SU-DHL-6 (cell line): Measurements from ENCODE around the gene NCAPH2.
A peak's percentile ranks its signal among the peaks of the same experiment; 100 is the strongest.

ENCODE experiments used
- H2AFZ ChIP-seq: fragments of 200-600 bp; sonication (generic); 2 replicates; pipeline ENCODE4 v1.6.1; 2014; ENCODE audit warnings: low read depth, mild to moderate bottlenecking, moderate library complexity, mixed read lengths, antibody characterized with exemption, low read length; ENCODE audit not compliant: severe bottlenecking
- H3F3A ChIP-seq: fragments of 200-600 bp; shearing (Covaris generic); 2 replicates; pipeline ENCODE4 v1.6.0; 2016; ENCODE audit warnings: antibody characterized with exemption, mild to moderate bottlenecking; ENCODE audit not compliant: insufficient read depth
- H3K27ac ChIP-seq: fragments of 200-600 bp; sonication (generic); 2 replicates; pipeline ENCODE4 v1.5.1; 2016; ENCODE audit warnings: low read depth, mild to moderate bottlenecking, low read length, moderate library complexity, mixed read lengths
- H3K27me3 ChIP-seq: fragments of 200-600 bp; sonication (generic), shearing (Covaris generic); 2 replicates; pipeline ENCODE4 v1.6.0; 2014; ENCODE audit warnings: mild to moderate bottlenecking, low read length
- H3K36me3 ChIP-seq: fragments of 200-600 bp; sonication (generic); 2 replicates; pipeline ENCODE4 v1.6.1; 2014; ENCODE audit warnings: mild to moderate bottlenecking, low read length, mixed read lengths
- H3K4me2 ChIP-seq: fragments of 300-600, 200-600 bp; shearing (Covaris generic), sonication (generic); 2 replicates; pipeline ENCODE4 v1.6.0; 2014; ENCODE audit warnings: low read length, low read depth, mild to moderate bottlenecking; ENCODE audit not compliant: poor library complexity, severe bottlenecking
- H3K4me3 ChIP-seq: fragments of 200-600 bp; sonication (generic); 2 replicates; pipeline ENCODE4 v1.5.1; 2014; ENCODE audit warnings: antibody characterized with exemption, low read length, mild to moderate bottlenecking, mixed read lengths; ENCODE audit not compliant: insufficient read depth, poor library complexity, severe bottlenecking
- H3K79me2 ChIP-seq: fragments of 200-600 bp; sonication (generic); 2 replicates; pipeline ENCODE4 v1.6.1; 2014; ENCODE audit warnings: mild to moderate bottlenecking, low read length, moderate library complexity; ENCODE audit not compliant: insufficient read depth
- H3K9ac ChIP-seq: fragments of 200-600 bp; sonication (generic); 2 replicates; pipeline ENCODE4 v1.7.0; 2014; ENCODE audit warnings: mild to moderate bottlenecking, low read length
- H3K9me2 ChIP-seq: fragments of 200-600 bp; sonication (generic); replicated peaks from 2 replicates; pipeline ENCODE4 v1.6.1; 2014; ENCODE audit warnings: low read length; ENCODE audit not compliant: insufficient read depth
- H3K9me3 ChIP-seq: fragments of 200-600 bp; sonication (generic); 2 replicates; pipeline ENCODE4 v1.6.1; 2014; ENCODE audit warnings: low read length, mixed read lengths; ENCODE audit not compliant: insufficient read depth
- H4K20me1 ChIP-seq: fragments of 200-600 bp; sonication (generic); 2 replicates; pipeline ENCODE4 v1.6.1; 2014; ENCODE audit warnings: low read depth, mild to moderate bottlenecking, antibody characterized with exemption, low read length, moderate library complexity, mixed read lengths
- CTCF ChIP-seq: fragments of 200-600 bp; sonication (generic); IDR thresholded peaks from one replicate; pipeline ENCODE4 v1.5.1; 2017; ENCODE audit warnings: antibody characterized with exemption, mild to moderate bottlenecking, low read length, moderate library complexity; ENCODE audit not compliant: insufficient read depth, poor library complexity, severe bottlenecking
- EZH2phosphoT487 ChIP-seq: fragments of 200-600 bp; sonication (generic), shearing (Covaris generic); conservative IDR thresholded peaks from 2 replicates; pipeline ENCODE4 v1.6.1; 2018; ENCODE audit warnings: mild to moderate bottlenecking, antibody characterized with exemption, low read length, moderate library complexity, mixed read lengths

Gene NCAPH2

GRCh38 chr22:50507991-50508884 lies at the start of gene NCAPH2:
NCAPH2 (plus strand) TSS chr22:50508224; CDS start chr22:50508338, 114 bp downstream.
- Histone ChIP-seq H3K4me2 (peak within 1 kb of the TSS; percentile 96), H3K27me3 (no peaks in the 10 kb centered on the region), H3K9me3 (no peaks in the 10 kb centered on the region), H4K20me1 (no peaks in the 10 kb centered on the region), H3K9ac (peak within 1 kb of the TSS; percentile 93), H2AFZ (peak within 1 kb of the TSS; percentile 76), H3K27ac (peak within 1 kb of the TSS; percentile 86), H3K4me3 (peak within 1 kb of the TSS; percentile 86), H3K9me2 (no peaks in the 10 kb centered on the region), H3F3A (peaks cover 9% of the 10 kb centered on the region), H3K36me3 (peaks cover 8% of the 10 kb centered on the region; the same call in 1 of the 2 replicates), H3K79me2 (peaks cover 52% of the 10 kb centered on the region)
- TF ChIP-seq EZH2phosphoT487 (no peak), CTCF (no peak)

- Histone ChIP-seq H3K27me3 (no peaks in the 10 kb centered on the region), H3K4me3 (no peak overlapping the region), H3K9ac (no peak overlapping the region), H3F3A (no peaks in the 10 kb centered on the region), H3K4me2 (no peak overlapping the region), H3K79me2 (no peaks in the 10 kb centered on the region), H3K36me3 (peaks cover 4% of the 10 kb centered on the region; the same call in 1 of the 2 replicates), H4K20me1 (no peaks in the 10 kb centered on the region), H3K9me3 (no peaks in the 10 kb centered on the region), H2AFZ (no peak overlapping the region), H3K27ac (no peak overlapping the region), H3K9me2 (no peaks in the 10 kb centered on the region)
- TF ChIP-seq EZH2phosphoT487 (no peak), CTCF (no peak)
These were observed 49.0 kb upstream of the NCAPH2 start for GRCh38 chr22:50459016-50459415.

- no peak overlapping the region for H3K27ac ChIP-seq
- H2AFZ ChIP-seq = no peak overlapping the region
- H3K9me2 ChIP-seq = no peaks in the 10 kb centered on the region
- no peak overlapping the region for H3K4me2 ChIP-seq
- H3K36me3 ChIP-seq = peaks cover 4% of the 10 kb centered on the region; the same call in 1 of the 2 replicates
- TF ChIP-seq CTCF (no peak), EZH2phosphoT487 (no peak)
- H3K9ac ChIP-seq = no peak overlapping the region
- no peaks in the 10 kb centered on the region for H3K9me3 ChIP-seq
- no peak overlapping the region for H3K4me3 ChIP-seq
- no peaks in the 10 kb centered on the region for H4K20me1 ChIP-seq
- H3K79me2 ChIP-seq = no peaks in the 10 kb centered on the region
- no peaks in the 10 kb centered on the region for H3F3A ChIP-seq
- no peaks in the 10 kb centered on the region for H3K27me3 ChIP-seq
These were observed 48.4 kb upstream of the NCAPH2 start for GRCh38 chr22:50459496-50460140.
